22Rv1 (cell line): ENCODE data around the gene PDP2.
A peak's percentile ranks its signal among the peaks of the same experiment; 100 is the strongest.
"Not testable (repeated sequence)": the region's sequence is repeated elsewhere in the genome, so short reads cannot be mapped to it uniquely, and the experiment has no call there.

ENCODE experiments used
- H3K27ac ChIP-seq: fragments of 450-650 bp; 2 replicates; pipeline ENCODE4 v1.5.1; 2017
- ZFX ChIP-seq: fragments of 450-650 bp; IDR thresholded peaks from 2 replicates; pipeline ENCODE4 v1.6.1; 2017; ENCODE audit warnings: antibody characterized with exemption, borderline replicate concordance
- TF ChIP-seq, protein P1 (sequence below): fragments of 450-650 bp; IDR thresholded peaks from 2 replicates; pipeline ENCODE4 v1.5.1; 2017; ENCODE audit warnings: mild to moderate bottlenecking

PDP2 gene

DNA sequence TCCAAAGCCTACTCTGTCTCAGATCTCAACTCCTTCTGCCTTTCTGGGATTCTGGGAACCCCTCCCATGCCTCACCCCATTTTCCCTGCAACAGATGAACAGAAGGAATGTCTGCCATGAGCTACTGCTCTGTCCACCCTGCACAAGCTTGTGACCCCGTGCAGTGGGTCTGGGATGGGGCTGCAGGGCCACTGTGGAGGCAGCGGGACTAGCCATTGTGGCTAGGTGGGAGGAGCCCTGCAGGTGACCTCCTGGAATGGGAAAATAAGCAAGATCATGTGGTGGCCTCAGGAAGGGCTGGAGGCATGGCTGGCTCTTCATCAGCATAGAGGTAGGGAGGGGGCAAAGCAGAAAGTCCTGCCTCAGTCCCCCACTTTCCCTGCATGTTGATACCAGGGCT is 13.7 kb downstream of the PDP2 start:
- TF ChIP-seq ZFX = no peak
- TF ChIP-seq, protein P1, sequence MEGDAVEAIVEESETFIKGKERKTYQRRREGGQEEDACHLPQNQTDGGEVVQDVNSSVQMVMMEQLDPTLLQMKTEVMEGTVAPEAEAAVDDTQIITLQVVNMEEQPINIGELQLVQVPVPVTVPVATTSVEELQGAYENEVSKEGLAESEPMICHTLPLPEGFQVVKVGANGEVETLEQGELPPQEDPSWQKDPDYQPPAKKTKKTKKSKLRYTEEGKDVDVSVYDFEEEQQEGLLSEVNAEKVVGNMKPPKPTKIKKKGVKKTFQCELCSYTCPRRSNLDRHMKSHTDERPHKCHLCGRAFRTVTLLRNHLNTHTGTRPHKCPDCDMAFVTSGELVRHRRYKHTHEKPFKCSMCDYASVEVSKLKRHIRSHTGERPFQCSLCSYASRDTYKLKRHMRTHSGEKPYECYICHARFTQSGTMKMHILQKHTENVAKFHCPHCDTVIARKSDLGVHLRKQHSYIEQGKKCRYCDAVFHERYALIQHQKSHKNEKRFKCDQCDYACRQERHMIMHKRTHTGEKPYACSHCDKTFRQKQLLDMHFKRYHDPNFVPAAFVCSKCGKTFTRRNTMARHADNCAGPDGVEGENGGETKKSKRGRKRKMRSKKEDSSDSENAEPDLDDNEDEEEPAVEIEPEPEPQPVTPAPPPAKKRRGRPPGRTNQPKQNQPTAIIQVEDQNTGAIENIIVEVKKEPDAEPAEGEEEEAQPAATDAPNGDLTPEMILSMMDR = no peak
- no peak overlapping the region for H3K27ac ChIP-seq

DNA sequence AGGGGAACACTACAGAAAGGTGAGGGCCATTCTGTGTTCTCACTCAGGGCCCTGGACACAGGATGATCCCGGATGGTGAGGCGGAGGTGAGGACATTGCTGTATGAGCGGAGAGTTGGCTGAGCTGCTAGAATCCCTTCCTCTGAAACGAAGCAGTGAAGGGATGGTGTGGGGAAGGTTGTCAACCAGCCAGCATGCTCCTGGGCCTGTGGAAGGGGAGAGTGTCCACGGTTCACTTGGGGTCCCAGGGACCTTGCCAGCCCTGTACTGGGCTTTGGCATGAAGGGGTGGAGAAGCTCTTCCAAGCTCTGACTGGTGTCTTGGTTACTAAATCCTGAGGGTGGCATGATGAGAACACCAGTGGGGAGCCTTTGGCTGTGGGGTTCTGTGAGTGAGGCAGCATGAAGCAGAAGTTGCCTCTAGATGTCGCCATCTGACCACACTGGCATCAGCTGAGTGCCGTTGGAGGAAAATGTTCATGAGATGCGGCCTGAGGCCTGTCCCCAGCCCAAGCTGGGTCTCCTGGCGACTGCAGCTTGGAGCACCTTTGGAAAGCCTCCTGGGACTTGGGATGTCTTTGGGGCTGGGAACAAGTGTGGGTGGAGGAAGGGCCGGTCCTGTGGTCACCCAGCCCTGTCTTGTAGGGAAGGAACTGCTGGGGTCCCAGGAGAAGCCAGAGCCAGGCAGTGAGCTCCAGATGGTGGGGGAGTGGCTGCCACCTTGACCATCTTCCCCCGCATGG is 14.8 kb downstream of the PDP2 start:
- H3K27ac ChIP-seq = no peak overlapping the region
- TF ChIP-seq, protein P1 = peak; percentile 84
- no peak for TF ChIP-seq ZFX

DNA sequence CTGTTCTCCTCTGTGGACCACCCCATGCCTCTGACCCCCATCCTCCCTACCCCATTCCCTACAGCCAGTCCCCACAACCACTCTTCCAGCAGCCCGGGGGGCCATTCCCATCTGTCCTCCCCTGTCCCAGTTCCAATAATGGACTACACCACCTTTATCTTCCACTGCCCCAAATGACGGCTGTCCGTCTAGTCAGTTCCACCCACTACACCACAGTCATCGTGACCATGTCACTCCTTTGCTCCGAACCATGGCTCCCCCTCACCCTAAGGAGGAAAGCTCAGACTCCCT is 15.3 kb downstream of the PDP2 start:
- H3K27ac ChIP-seq = no peak overlapping the region
- TF ChIP-seq, protein P1 = no peak

DNA sequence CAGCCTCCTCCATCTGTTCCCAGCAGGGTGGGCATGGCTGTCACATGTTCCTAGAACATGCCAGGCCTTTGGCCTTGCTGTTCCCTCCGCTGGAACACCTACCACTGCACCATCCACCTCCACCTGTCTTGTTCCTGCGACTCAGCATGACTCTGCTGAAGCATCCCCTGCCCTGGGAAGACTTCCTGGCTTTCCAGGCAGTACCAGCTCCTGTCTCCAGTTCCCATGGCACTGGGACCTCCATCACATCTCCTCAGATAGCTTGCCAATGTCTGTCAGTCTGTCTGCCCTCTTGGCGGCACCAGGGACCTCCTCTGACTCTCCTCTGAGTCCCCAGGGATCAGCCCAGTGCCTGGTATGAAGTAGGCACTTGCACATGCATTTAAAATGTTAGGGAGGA is 15.7 kb downstream of the PDP2 start:
- TF ChIP-seq, protein P1 = no peak
- TF ChIP-seq ZFX = no peak
- H3K27ac ChIP-seq = no peak overlapping the region

DNA sequence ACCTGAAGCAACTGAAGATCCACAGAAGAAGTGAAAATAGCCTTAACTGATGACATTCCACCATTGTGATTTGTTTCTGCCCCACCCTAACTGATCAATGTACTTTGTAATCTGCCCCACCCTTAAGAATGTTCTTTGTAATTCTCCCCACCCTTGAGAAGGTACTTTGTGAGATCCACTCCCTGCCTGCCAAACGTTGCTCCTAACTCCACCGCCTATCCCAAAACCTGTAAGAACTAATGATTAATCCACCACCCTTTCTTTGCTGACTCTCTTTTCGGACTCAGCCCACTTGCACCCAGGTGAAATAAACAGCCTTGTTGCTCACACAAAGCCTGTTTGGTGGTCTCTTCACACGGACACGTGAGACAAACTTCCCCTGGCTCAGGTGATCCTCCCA is 16.4 kb downstream of the PDP2 start:
- H3K27ac ChIP-seq = not testable (repeated sequence)

DNA sequence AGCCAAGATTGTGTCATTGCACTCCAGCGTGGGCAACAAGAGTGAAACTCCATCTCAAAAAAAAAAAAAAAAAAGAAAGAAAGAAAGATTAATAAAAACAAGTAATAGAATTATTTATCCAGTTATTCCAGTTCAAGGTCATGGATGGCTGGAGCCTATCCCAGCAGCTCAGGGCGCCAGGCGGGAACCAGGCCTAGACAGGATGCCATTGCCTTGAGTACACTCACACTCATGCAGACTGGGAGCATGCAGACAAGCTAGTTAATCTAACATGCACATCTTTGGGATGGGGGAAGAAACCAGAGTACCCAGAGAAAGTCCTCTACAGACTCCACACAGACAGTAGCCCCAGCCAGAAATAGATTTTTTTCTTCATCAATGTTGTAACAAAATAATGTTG is 17.9 kb downstream of the PDP2 start:
- no peak for TF ChIP-seq ZFX
- TF ChIP-seq, protein P1 = no peak
- H3K27ac ChIP-seq = no peak overlapping the region

DNA sequence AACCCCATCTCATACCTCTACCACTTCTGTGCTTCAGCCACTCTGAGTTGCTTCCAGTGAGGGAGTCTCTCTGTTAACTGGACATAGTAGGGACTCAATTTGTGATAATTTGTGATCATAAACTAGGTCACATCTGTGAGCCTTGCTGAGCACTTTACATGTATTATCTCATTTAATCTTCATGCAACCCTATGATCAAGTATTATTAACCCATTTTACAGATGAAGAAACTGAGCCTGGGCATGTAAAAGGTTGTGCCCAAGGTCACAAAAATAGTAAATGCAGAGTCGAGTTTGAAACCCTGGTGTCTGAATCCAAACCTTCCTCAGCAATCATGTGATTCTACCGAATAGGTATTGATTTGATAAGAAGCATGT is 18.6 kb downstream of the PDP2 start:
- no peak overlapping the region for H3K27ac ChIP-seq
- TF ChIP-seq, protein P1 = no peak
- no peak for TF ChIP-seq ZFX

DNA sequence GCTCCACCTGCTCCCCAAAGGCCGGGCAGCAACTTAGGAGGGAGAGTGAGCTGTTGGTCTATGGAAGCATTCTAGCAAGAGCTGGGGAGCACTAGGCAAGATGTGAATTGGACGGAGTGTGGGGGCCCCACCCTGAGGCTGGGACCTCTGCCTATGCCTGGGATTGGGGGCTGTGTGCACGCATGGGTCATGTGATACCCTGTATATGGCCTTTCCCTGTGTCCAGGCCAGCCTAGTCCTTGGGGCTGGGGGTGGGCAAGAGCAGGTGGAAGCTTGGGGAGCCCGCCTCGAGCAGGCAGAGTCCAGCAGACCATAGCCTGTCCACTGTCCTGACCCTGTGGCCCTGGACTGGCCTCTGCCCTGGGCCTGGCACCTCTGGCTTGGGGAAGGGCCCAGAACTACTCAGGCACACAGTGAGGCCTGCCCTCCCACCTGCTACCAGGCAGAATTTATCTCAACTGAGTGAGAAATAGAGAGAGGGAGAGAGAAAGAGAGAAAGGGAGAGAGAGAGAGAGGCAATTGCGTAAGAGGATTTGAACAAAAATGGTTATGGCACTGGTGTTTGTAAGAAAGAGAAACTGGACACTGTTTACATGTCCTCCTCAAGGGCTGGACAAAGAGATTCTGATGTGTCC is 19.1 kb downstream of the PDP2 start:
- no peak for TF ChIP-seq ZFX
- TF ChIP-seq, protein P1 = no peak
- no peak overlapping the region for H3K27ac ChIP-seq
